ENCODE results near the gene CREBBP.

GRCh38 chr16:3690470-3690928, 190.0 kb downstream of the CREBBP start:
- TF ChIP-seq SUZ12 (IDR thresholded peaks at IDR 0.05; ENCODE audit: extremely low read depth, insufficient read depth, insufficient read length) (no peak), ZNF274 (IDR thresholded peaks at IDR 0.05; ENCODE audit: low read depth, low read length) (no peak)
